Measurements from ENCODE around the gene SRSF12.

- TF ChIP-seq, protein P1, sequence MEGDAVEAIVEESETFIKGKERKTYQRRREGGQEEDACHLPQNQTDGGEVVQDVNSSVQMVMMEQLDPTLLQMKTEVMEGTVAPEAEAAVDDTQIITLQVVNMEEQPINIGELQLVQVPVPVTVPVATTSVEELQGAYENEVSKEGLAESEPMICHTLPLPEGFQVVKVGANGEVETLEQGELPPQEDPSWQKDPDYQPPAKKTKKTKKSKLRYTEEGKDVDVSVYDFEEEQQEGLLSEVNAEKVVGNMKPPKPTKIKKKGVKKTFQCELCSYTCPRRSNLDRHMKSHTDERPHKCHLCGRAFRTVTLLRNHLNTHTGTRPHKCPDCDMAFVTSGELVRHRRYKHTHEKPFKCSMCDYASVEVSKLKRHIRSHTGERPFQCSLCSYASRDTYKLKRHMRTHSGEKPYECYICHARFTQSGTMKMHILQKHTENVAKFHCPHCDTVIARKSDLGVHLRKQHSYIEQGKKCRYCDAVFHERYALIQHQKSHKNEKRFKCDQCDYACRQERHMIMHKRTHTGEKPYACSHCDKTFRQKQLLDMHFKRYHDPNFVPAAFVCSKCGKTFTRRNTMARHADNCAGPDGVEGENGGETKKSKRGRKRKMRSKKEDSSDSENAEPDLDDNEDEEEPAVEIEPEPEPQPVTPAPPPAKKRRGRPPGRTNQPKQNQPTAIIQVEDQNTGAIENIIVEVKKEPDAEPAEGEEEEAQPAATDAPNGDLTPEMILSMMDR (IDR thresholded peaks at IDR 0.05) = no peak
- TF ChIP-seq POLR2A (IDR thresholded peaks at IDR 0.05) = peak; percentile 52
Observed at GRCh38 chr6:89050155-89050554, 67.7 kb downstream of the SRSF12 start.

All from right lobe of liver (tissue), 4 donors.